Stimulated activated CD4-positive, alpha-beta T cell treated with anti-CD3 and anti-CD28 coated beads, Interleukin-15, amount 100 ng/mL, for 1 hour (primary cell): ENCODE data around the gene NOTCH1.

Source experiments
- DNase-seq, 2 donors: peaks; one replicate each; pipeline ENCODE4 v3.0.0-alpha.2; 2020; ENCODE audit warnings: low read depth in 1 of 2, low spot score in 1 of 2

NOTCH1 gene

DNA sequence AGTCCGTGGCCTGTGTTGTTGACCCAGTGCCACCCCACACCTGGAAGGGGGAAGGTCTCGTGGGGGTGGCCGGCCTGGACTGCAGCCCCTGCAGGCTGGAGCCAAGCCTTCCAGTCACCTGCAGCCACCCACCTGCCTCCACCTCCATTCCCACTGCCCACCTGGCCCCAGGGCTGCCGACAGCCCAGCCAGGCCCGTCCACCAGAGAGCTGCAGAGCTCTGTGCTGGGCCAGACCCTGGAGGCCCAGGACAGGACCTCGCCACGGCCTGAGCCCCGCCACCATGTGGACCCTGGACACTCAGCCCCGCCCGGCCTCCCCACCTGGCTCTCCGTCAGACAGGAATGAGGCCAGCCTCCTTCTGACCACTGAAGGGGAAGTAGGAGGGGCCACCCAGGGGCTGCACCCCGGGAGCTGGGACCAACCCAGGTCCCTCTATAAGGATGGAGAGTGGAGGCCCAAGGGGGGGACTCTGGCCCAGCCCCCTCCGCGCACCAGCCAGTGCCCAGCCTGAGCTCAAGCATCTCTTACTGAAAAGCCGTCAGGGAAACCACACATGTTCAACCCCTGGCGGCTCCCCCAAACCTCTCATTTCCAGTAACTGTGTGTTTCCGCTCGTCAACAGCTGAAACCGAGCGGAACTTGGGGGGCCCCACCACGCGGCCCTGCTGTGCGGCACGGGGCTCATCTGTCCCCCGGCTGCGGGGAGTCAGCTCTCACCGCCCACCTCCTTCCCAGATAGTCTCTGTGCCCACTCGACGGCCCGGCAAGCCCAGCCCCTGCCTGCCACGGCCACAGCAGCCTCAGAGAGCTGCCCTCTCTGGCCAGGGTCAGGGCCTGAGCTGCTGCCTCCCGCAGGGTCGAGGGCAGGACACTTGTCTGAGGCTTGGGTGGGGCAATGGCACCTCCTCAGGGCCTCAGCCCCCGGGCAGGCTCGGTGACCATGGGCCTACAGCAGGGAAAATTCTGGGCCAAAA is 12.8 kb downstream of the NOTCH1 start:
- peak; percentile 38 to 63 for DNase-seq

DNA sequence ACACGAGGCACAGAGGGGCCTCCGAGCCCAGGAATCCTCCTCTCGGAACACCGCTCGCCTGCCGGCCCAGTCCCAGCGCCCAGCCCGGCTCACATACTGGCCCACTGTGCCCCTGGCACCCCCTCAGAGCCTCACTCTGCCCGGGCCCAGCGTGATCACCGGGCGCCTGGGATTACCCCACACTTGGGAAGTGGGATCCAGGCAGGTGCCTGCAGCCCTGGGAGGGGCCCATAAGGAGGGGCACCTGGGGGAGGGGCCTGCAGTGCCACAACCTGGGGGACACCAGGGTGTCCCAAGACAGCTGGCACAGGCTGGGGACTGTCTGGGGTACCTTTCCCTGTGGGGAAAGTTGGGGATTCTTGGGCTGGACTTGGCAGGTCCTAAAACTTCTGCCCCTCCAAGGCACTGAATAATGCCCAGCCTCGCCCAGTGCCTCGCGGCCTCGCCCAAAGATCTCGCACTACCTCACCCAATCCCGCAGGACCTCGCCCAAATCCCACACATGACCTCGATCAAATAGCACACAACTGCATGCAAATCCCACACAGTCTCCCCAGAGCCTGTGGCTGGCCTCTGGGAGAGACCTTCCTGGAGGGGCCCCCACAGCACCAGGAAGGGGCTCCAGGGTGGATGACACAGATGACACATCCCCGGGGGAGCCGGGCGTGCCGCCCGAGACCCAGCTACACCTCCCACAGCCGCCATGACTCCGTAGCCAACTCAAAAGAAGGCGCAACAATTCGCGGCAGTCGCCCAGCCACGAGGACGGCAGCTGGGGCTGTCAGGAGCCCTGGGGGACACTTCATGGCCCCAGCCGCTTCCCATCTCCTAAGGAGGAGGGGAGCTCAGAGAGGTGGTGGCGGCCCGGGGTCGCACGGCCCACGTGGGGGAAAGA is 13.7 kb downstream of the NOTCH1 start:
- DNase-seq: no peak

DNA sequence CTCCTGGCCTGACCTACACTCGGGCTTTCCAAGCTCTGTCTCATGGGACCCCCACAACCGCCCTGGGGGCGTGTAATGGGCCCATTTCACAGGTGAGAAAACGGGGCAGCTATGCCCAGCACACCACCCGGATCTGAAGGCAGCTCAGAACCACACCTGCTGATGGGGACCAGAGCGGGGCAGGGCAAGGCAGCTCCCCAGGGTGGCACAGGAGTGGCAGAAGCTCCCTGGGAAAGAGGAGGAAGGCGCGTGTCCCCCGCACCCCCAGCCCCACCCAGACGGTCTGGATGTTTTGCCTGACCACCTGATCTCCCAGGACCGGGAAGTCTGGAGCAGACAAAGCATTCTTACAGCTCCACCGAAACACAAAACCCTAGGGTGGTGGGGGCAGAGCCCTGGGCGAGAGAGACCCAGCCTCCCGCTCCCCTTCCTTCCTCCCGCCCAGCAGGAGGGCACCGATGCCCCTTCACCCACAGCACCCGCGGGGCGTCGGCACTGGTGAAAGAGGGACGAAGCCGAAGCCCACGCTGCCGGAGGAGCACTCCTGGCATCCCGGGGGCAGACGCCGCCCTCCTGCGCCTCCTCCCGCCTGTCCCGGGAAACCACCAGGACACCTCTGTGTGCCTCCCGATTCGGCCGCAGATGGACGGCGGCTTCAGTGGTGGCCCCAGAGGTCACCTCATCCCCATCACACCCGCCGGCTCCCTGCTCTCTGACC is 14.5 kb downstream of the NOTCH1 start:
- DNase-seq: no peak

DNA sequence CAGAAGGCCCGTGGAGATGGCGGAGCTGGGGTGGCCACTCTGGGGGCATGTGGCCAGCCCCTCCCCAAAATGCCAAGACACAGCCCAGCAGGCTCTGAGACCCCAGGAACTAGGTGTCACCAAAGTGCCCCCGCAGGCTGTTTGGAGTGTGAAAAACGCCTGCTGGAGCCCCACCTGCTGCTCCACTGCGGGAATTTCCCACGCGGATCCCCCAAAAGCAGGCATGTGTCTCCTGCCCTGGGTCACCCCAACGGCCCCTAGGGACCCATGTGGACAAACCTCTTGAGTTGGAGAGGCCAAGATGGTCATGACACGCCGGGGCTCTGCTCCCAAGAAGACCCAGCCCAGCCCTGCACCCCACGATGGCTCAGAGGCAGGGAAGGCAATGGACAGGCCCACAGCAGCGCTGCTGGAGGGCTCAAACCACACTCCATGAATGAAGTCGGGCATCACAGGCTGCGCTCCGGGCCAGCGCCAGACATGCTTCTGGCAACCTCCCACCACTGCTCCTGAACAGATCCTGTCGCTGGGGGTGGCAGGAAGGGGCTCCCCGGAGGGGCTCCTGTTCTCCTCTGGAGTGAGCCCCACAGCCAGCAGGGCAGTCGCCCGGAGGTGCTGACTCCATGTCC is 15.3 kb downstream of the NOTCH1 start:
- DNase-seq: no peak

DNA sequence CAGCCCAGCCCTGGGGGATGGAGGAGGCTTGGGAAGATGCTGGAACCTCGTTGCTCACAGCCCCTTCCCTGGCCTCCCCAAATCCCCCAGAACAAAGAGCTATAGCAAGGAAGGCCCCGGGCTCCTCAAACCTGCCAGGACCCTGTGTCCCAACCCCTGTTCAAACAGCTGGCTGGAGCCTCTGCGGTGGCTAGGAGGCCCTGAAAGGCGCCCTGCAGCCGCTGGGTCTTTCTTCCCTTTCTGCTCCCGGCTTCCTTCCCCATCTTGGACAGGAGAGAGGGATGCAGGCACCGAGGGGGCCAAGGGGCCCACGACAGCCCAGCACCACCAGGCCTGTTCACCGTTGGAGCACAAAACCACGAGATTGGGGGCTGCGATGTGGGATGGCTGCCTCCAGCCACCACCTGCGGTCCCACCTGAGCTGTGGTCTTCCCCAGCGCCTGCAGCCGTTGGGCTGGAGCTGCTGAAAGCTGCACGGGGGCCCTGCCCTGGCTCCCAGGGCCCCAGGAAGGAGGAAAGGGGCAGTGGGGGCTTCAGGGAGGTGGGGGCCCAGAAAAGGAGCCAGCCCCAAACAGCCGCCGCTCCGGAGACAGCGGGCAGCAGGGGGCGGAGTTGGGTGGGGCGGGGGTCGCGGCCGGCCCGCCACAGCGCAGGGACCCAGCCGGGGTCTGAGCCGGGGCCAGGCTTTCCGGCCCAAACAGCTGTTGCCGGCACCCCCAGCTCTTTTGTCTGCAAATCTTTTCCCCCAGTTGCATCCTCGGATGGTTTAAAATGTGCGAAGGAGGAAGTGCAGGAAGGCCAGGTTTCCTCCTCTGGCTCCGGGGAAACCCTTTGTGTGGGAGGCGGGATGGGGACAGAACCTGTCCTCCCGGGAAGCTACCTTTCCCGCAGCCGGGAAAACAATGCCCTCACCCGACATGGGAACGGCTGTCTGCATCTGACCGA is 16.1 kb downstream of the NOTCH1 start:
- no peak for DNase-seq

DNA sequence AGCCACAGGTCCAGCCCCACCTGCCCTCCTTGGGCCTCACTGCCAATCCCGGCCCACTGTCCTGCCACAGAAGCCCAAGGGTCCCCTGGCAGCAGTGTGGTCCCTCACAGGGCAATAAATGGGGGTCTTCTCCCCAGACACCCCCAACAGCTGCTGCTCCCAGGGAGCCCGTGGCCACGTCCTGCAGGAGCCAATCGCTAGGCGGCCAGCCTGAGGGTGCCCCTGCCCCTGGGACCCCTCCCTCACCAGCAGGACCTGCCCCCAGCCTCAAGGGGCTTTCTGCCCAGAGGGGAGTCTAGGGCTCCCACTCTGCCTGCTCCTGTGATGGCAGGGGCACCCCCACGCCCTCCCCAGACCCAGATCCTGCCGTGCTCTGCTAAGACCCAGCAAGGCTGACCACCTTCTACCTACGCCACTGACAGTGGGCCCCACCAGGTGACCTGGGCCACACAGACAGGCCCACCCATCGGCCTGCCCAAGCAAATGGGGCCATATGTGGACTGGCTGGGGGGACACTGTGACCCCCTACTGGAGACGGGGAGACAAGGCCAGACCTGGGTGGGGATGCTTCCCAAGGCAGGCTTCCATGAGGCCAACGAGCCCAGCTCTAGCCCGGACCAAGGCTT is 17.0 kb downstream of the NOTCH1 start:
- DNase-seq: no peak

DNA sequence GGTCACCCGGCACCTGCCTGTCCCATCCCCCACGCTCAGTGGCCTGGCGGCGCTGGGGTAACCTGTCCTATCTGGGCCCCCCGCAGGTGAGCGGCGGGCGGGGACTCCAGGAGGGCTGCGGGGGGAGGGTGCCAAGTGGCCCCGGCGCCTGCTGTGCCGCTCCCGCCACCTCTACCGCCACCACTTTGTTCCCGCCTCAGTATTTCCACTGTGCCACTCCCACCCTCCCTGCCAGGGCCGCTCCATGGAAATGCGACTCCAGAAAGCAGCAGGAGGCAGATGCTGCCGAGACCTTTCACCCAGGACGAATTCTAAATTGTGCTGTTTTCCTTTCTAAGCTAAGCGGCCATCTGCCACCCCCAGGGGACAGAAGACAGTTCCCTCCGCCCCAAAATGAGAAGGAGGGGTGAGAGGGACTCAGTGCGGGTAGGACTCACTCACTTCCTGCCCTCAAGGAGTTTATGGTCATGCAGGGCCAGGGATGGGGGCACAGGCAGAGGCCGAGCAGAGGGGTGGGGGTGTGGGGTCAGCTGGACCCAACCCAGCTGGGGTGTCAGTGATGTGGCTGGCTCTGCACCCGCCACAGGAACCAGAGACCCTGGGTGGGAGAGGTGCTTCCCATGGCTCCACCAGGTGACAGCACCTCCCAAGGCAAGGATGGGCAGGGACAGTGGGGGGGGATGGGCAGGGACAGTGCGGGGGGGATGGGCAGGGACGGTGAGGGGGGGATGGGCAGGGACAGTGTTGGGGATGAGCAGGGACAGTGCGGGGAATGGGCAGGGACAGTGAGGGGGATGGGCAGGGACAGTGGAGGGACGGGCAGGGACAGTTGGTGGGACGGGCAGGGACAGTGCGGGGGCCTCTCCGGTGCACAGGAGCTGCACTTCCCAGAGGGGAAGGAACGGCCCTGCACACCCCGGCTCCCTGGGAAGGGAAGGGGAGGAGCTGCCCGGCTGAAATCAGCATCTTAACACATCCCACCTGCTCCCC is 17.8 kb downstream of the NOTCH1 start:
- no peak for DNase-seq

DNA sequence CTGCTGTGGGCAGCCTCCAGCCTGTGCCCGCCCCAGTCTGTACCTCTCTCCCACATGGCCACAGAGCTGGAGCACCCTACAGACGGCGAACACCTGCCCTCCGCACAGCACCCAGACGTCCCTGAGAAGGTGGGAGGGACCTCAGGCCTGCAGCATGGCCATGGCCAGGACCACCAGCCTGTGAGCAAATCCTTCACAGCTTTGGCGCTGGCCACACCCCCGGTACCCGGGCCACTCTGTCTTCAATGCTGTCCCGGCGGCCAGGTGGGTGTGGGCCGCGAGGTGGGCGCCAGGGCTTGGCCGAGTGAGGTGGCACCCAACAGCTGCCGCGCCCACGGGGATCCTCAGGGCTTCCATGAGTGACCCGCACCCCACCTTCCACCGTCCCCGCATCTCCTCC is 18.7 kb downstream of the NOTCH1 start:
- no peak for DNase-seq

DNA sequence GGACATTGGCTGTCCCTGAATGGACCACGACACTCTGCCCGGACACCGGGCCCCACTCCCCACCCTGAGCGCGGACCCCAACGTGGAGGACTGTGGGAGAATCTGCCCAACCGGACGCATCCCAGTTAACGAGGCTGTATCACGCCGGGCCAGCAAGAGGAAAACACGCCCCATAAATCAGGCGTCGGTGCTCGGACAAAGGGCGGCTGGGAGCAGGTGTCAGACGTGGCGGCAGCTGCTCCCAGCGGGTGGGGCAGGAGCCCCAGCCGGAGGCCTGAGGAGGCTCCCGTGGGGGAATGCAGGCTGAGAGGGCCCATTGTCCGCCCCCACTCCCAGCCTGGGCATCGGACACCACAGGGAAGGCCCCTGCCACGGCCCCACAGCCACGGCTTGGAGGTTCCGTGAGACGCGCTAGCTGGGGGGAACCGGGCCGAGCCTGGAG is 19.2 kb downstream of the NOTCH1 start:
- no peak for DNase-seq

DNA sequence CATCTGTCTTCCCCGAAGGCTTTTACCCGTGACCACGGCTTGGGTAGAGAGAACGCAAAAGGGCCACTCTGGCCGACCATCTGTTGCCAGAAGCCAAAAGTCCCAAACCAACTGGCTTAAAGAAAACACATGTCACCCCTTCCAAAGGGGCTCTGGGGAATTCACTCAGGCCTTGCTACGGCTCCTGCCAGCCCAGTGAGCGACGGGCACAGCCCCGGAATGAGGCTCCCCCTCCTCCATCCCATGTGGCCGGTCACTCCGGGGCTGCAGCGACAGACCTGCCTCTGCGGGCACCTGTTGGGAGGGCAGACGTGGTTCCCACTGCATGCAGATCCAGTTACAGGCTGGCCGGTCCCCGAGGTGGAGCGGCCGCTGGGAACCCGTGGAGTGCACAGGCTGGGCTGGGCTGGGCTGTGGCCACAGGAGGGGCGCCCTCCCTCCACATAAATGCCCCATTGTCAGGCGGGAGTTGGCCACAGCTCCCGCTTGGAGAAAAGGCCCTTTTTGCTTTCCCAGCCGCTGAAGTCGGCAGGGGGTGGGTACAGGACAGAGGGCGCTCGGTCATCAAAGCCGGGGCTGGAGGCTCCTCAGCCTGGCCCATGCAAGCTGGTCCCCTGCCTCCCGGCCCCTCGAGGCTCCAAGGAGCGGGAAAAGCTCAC is 19.9 kb downstream of the NOTCH1 start:
- no peak for DNase-seq

DNA sequence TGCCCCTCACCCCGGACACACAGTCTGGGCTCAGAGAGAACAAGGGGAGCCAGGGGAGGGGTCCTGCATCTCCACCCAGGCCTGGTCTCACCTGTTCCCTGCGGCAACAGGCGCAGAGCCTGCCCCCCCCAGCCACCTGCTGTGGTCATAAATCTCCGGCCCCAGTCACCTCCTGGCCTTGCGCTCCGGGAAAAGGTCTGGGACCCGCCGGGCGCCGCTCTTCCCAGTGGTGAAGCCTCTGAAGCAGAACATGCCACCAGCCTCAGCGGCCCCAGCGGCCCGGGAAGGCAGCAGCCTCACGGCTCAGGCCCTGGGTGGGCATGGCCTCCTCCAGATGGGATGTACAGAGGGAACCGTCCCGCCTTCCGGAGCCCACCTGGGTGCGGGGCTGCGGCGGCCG is 20.6 kb downstream of the NOTCH1 start:
- no peak for DNase-seq

DNA sequence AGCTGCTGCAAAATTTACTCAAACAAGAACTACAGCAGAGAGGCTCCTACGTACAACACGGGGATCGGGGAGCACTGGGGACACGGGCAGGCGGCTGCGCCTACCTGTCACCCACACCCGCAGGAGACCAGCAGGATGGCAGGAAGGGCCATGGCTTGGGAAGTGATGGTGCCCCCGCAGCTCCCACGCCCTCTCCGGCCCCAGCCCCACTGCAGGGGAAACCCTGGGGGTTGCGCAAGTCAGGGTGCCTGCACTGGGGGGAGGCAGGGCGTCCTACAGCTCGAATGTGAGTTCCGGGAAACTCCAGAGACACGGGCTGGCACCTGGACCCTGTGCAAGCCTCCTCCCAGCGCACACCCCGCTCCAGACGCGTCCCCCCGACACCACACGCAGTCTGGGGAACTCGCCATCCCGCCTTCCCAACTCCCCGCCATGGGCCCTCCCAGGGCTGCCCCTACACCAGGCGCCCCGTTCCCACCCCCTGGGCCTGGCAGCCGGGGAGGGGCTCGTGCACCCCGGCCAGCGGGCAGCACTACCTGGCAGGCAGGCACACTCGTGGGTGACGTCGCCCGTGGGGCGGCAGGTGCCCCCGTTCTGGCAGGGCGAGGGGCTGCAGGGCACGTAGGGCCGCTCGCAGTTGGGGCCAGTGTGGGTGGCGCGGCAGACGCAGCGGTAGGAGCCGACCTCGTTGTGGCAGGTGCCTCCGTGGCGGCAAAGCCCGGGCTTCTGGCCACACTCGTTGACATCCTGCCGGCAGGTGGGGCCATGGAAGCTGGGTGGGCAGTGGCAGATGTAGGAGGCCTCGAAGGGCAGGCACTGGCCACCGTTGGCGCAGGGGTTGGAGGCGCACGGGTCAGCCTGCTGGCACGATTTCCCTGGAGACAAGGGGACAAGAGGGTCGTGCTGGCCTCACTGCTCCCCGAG is 23.3 kb downstream of the NOTCH1 start:
- no peak for DNase-seq

DNA sequence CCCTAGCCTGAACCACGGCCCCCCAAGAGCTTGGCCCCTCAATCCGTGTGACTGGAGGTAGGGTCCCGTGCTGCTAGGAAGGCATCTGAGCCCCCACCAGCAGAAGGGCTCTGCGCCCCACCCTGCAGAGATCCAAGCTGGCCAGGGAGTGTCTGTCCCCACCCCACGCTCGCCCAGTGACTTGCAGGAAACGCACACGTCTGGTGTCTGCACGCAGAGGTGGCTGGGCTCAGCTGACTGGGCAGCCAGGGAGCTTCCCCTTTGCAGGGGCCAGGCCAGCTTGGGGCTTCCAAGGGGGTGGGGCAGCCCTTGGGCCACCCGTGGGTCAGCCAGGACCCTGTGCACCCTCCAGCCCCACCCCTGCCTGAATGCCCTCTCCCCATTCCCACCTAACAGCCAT is 24.3 kb downstream of the NOTCH1 start:
- DNase-seq: no peak

DNA sequence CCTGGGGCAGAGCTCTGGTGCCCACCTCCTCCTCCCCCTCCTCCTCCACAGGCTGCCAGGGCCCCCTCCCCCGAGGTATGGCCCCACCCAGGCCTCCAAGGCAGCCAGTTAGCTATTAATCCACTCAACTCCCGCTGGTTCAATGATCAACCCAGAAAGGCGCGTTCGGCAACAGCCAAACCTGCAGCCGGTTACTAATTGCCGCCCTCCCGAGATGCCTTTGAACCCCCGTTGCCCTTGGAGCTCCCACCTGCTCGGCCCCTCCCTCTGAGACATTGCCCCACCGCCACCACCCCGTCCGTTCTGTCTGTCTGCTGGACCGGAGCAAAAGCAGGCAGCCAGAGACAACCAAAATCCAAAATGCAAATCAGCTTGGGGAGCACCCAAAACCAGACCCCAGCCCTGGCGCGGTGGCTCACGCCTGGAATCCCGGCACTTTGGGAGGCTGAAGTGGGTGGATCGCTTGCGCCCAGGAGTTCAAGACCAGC is 25.8 kb downstream of the NOTCH1 start:
- no peak for DNase-seq

DNA sequence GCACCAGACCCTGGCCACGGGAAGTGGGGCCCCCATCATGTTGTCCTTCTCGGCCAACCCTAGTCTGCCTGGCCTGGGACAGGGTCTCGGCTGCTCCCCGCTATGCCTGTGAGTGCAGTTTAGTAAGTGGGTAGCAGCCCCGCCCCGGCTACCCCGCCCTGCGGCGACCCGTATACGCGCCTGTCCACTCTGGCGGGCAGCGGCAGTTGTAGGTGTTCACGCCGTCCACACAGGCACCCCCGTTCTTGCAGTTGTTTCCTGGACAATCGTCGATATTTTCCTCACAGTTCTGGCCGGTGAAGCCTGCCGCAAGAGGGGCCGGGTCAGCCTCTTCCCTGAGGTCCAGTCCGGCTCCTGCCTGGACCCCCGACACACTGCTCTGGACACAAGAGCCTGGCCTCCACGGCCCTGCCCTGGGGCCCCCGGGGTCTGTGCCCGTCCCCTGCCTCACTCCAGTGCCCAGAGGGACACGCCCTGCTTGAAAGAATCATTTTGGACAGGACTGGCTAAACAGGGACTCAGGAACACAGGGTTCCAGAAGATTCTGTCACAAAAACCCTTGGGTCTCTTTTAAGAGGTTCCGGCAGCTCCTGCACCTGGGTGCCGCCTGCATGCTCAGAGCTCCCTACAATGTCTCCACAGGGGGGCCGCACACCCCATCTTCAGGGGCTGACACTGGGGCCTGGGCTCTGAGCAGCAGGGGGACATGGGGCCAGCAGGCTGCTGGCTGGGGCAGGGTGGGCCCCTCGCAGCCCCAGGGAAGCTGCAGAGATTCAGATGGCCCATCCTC is 26.4 kb downstream of the NOTCH1 start:
- no peak for DNase-seq
